HCEC 1CT (cell line): ENCODE results near the gene COL20A1.
A peak's percentile ranks its signal among the peaks of the same experiment; 100 is the strongest.

ENCODE experiments used
- DNase-seq: peaks from one replicate; pipeline ENCODE4 v3.0.0-alpha.2; 2017

Gene COL20A1

GRCh38 chr20:63261060-63261794 is 31.8 kb upstream of the COL20A1 start:
- no peak for DNase-seq

- no peak for DNase-seq
Observed at GRCh38 chr20:63261795-63262528, 31.0 kb upstream of the COL20A1 start.

DNA sequence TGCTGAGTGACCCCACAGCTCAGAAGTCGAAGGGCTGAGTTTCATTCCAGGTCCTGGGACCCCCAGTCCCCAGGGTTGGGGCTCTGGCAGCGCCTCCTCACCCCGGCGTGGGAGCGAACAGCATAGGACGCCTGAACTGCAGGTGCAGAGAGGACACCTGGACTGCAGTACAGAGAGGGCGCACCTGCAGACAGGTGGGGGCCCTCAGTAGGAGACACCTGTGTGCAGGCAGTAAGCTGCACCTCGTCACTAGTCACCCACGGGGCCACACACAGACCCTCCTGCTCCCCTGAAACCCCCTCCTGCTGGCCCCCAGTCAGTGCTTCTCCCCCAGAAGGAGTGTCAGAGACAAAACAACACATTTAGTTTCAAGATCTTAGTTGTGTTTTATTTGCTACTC is 30.1 kb upstream of the COL20A1 start:
- DNase-seq: no peak

DNA sequence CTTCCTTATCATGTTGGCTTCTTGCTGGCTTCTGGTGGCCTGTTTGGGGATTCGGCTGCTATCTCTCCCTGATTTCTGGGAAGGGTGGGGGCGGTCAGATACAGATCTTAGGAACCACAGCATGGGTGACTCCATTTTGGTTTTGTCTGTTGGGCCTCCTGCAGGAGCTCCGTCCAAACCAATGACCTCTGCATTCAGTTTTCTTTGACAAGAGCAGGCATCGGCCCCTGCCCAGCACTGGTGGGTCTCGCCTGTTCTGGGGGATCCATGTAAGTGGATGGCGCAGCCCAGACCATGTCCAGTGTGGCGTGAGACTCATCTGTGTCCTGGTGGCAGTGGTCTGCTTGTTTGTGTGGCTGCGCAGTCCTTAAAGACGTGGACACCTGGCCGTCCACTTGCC is 29.0 kb upstream of the COL20A1 start:
- DNase-seq: no peak

- no peak for DNase-seq
Observed at GRCh38 chr20:63264519-63264918, 28.5 kb upstream of the COL20A1 start.

GRCh38 chr20:63265891-63266515 is 27.0 kb upstream of the COL20A1 start:
- no peak for DNase-seq

DNA sequence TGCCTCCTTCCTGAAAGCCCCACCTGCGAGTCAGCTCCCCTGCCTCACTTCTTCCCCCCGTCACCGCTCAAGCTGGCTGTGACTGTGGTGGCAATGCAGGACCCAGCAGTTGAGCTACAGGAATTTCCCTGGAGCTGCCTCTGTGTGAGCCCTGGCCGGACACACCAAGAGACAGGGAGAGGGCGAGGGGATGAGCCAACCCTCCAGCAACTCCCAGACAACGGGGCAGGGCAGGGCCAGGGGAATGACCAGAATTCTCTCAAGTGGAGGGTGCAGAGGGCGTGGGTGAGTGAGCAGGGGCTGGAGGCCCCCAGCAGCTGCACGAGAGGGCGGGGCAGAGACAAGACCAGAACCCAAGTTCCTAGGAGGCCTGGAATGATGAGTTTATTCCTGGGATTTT is 25.3 kb upstream of the COL20A1 start:
- DNase-seq: no peak

DNA sequence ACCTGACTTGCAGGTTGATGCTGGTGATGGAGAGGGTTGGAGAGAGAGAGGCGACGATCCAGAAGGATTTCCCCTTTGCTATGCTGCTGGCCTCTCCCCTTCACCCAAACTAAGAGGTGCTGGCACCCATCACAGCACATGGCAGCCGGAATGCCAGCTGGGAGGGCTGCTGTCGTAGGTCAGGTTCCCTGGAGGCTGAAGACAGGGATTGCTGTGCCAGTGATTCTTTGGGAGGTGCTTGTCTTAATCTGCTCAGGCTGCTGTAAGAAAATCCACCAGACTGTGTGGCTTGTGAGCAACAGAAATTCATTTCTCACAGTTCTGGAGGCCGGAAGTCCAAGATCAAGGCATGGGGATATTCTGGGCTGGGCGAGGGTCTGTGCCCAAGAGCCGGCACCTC is 24.7 kb upstream of the COL20A1 start:
- DNase-seq: no peak

- DNase-seq: no peak
Observed at GRCh38 chr20:63268671-63269439, 24.1 kb upstream of the COL20A1 start.

GRCh38 chr20:63269724-63270123 is 23.3 kb upstream of the COL20A1 start:
- no peak for DNase-seq

GRCh38 chr20:63270606-63271325 is 22.2 kb upstream of the COL20A1 start:
- DNase-seq: no peak

GRCh38 chr20:63272105-63273058 is 20.6 kb upstream of the COL20A1 start, which contains the start of gene ARFGAP1:
Gene ARFGAP1, plus strand, starts transcription at chr20:63272813. Its CDS starts 2,768 bp downstream, at chr20:63275581.
- peak; percentile 86 for DNase-seq

DNA sequence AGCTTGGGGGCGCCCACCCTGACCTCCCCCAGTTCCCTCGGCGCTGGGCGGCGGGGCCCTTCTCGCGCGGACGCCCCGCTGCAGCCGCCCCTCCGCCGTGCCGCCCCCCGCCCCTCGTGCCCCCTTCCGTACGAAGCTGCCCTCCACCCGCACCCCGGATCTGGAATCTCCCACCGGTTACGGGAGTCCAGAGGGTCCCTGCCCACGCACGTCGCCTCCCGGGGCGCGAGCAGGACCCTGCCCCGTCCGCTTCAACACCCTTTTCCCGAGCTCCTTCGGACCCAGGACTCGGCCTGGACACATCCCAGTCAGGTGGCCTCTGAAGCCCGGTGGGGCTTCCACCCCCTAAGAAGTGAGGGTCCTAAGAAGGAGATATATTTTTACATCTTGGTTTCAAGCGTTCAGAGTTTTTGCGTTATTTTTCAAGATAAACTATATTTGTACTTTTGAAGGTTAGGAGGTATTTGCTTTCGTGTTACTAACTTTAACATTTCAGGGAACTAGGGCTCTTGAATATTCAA is 19.9 kb upstream of the COL20A1 start:
- DNase-seq: no peak

GRCh38 chr20:63273635-63274380 is 19.2 kb upstream of the COL20A1 start:
- peak; percentile 64 for DNase-seq

DNA sequence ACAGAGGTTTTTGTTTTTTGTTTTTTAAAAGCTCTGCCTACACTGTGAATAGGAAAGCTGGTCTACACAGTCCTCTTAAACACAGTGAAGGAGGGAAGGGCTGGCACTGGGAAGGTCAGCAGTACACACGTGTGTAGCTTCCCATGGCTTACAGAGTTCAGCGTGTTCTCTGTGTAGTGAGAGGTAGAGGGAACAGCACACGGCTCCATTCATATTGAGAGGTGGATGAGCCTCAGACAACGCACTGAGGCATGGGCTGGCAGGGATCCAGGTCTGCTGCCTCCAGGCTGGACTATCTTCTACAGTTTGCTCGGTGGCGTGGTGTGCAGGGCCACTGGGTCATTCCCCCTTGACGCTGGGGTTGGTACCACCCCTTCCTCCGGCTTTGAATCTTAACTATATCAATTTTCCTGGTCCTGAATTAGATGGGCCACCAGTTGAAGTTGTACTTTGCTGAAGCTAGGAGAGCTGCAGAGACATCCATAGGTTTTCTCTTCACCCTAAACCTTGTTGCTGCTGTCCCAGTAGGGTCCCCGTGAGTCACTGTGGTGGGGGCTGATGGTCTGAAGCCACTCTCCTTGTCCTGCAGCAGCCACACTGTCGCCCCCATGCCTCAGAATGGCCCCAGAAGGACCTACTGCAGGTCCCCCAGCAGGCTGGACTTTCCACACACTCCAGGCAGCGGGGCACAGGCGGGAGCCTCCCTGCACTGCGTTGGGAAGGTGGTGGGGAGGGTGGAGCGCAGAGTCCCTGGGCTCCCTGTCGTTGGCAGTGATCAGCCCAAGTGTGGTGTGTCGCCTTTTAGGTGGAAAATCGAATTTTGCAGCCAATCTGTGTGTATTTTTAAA is 18.4 kb upstream of the COL20A1 start:
- DNase-seq: no peak

GRCh38 chr20:63275825-63276224 is 17.2 kb upstream of the COL20A1 start:
- no peak for DNase-seq

DNA sequence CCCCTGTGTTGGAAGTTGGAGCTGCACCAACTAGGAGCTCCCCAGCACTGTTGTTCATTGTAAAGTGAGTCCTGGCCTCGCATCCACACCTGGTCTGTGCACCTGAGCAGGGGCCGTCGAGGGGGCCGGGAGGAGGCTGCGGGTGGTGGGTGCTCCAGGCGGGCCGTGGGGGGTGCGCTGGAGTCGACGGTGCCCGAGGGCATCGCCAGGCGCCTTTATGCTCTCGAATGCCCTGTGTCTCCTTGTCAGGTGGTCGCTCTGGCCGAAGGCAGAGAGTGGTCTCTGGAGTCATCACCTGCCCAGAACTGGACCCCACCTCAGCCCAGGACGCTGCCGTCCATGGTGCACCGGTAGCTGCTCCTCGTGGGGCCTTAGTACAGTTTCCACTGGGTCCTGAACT is 16.0 kb upstream of the COL20A1 start:
- DNase-seq: no peak

GRCh38 chr20:63277466-63278272 is 15.3 kb upstream of the COL20A1 start:
- no peak for DNase-seq
